Calu3 (cell line): ENCODE data around the gene CLIP2. TPM values are rescaled to one million over a fixed set of nuclear protein-coding genes. Genes with fewer than 3 reads are reported as not detected.

ENCODE experiments used
- BruUV-seq: library from RNA; stranded (reverse); fragments of 400-500 nt; replicated peaks from 2 replicates; lab custom pipeline; 2021; lab: Mats Ljungman, UMichigan
- CTCF ChIA-PET: fragments of 300-600 bp; sonication (Branson Sonifier 250); formaldehyde crosslinking; loops from one replicate; lab custom pipeline; 2022; ENCODE audit warnings: antibody characterized with exemption; lab: Charles Lee
- DNase-seq: peaks from one replicate; pipeline ENCODE4 v3.0.0; 2022
- H3K27ac Mint-ChIP-seq: one replicate; pipeline ENCODE4 v1.8.0; 2022; ENCODE audit warnings: mixed read lengths; ENCODE audit not compliant: unreplicated experiment
- H3K27me3 Mint-ChIP-seq: one replicate; pipeline ENCODE4 v1.8.0; 2022; ENCODE audit warnings: mixed read lengths; ENCODE audit not compliant: unreplicated experiment
- H3K36me3 Mint-ChIP-seq: one replicate; pipeline ENCODE4 v1.8.0; 2022; ENCODE audit warnings: mild to moderate bottlenecking, moderate library complexity, mixed read lengths; ENCODE audit not compliant: insufficient read depth, unreplicated experiment
- H3K4me1 Mint-ChIP-seq: one replicate; pipeline ENCODE4 v1.8.0; 2022; ENCODE audit warnings: mild to moderate bottlenecking, low read depth, mixed read lengths; ENCODE audit not compliant: unreplicated experiment
- H3K4me3 Mint-ChIP-seq: one replicate; pipeline ENCODE4 v1.8.0; 2022; ENCODE audit warnings: mild to moderate bottlenecking, low read depth, moderate library complexity, mixed read lengths; ENCODE audit not compliant: unreplicated experiment
- H3K9me3 Mint-ChIP-seq: one replicate; pipeline ENCODE4 v1.8.0; 2022; ENCODE audit warnings: low read depth, mixed read lengths; ENCODE audit not compliant: unreplicated experiment
- intact Hi-C: fragments of 100-400 bp; cut with micrococcal nuclease; formaldehyde crosslinking; loops from one replicate; pipeline ENCODE4 v1.10.0; 2022; ENCODE audit not compliant: unreplicated experiment
- total RNA-seq: library from RNA; stranded (reverse); gene quantifications from 2 replicates; pipeline ENCODE4 v1.2.3, GENCODE V29; 2022
- TF ChIP-seq, protein P1 (sequence below): fragments of 200-600 bp; IDR thresholded peaks from one replicate; pipeline ENCODE4 v1.8.0; 2022; ENCODE audit warnings: antibody characterized with exemption; ENCODE audit not compliant: unreplicated experiment

CLIP2 gene
- total RNA-seq, 1 experiment from 2014 or later = 22.4 TPM

DNA sequence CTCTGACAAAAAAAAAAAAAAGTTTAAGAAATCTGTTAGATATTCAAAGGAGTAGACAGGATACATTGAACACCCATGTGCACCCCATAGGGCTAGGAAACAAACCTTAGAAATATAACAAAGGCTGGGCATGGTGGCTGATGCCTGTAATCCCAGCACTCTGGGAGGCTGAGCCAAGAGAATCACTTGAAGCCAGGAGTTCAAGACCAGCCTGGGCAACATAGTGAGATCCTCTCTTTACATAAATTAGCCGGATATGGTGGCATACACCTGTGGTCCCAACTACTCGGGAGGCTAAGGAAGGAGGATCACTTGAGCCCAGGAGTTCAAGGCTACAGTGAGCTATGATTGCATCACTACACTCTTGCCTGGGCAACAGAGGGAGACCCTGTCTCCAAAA is 15.3 kb downstream of the CLIP2 start:
- Mint-ChIP-seq H3K4me1 (no peaks in the 10 kb centered on the region), H3K4me3 (no peak overlapping the region), H3K27ac (no peak overlapping the region), H3K36me3 (no peaks in the 10 kb centered on the region), H3K9me3 (no peaks in the 10 kb centered on the region), H3K27me3 (no peaks in the 10 kb centered on the region)
- no peak for DNase-seq
- intact Hi-C loops = no loop called here
- TF ChIP-seq, protein P1, sequence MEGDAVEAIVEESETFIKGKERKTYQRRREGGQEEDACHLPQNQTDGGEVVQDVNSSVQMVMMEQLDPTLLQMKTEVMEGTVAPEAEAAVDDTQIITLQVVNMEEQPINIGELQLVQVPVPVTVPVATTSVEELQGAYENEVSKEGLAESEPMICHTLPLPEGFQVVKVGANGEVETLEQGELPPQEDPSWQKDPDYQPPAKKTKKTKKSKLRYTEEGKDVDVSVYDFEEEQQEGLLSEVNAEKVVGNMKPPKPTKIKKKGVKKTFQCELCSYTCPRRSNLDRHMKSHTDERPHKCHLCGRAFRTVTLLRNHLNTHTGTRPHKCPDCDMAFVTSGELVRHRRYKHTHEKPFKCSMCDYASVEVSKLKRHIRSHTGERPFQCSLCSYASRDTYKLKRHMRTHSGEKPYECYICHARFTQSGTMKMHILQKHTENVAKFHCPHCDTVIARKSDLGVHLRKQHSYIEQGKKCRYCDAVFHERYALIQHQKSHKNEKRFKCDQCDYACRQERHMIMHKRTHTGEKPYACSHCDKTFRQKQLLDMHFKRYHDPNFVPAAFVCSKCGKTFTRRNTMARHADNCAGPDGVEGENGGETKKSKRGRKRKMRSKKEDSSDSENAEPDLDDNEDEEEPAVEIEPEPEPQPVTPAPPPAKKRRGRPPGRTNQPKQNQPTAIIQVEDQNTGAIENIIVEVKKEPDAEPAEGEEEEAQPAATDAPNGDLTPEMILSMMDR = no peak
- BruUV-seq = no TSS peak
- CTCF ChIA-PET = no interaction called here

DNA sequence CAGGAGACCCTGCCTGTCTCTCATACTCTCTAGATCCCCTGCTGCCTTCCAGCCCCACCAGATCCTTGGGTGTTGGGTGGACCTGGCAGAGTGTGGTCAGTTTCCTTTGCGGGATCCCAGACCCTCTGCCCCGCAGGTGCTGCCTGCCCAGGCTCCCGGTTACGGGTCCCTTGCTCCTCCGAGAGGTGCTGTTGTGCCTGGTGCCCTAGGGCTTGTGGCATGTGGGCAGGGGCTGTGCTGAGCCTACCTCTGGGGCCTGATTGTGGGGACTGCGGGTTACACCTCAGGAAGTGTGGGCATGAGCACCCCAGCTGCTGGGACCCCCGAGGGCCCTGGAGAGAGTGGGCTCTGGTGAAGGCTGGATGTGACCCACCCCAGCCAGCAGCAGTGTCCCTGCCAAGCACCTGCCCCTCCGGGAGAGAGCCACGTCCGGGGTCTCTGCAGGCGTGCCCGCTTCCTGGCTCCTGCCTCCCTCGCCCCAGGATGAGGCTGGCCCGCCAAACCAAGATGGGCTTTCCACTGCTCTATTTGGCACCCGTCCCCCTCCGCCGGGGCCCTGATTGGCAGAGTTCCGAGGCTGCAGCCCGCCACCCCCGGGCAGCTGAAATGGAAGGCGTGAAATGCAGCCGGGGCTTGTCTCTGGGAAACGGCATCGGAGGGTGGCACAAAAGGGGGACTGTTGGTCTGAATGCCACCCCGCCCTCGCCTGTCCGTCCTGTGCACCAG is 17.0 kb downstream of the CLIP2 start:
- no peak overlapping the region for H3K4me3 Mint-ChIP-seq
- no peak for DNase-seq
- H3K9me3 Mint-ChIP-seq = no peaks in the 10 kb centered on the region
- no TSS peak for BruUV-seq
- TF ChIP-seq, protein P1 = no peak
- no peaks in the 10 kb centered on the region for H3K36me3 Mint-ChIP-seq
- intact Hi-C loops = no loop called here
- no peaks in the 10 kb centered on the region for H3K4me1 Mint-ChIP-seq
- CTCF ChIA-PET = interaction anchor here (1.2 kb wide), 1 partner anchor 100 kb away, joined by 3 read pairs; no protein-coding TSS in a partner anchor
- no peak overlapping the region for H3K27ac Mint-ChIP-seq
- no peaks in the 10 kb centered on the region for H3K27me3 Mint-ChIP-seq

DNA sequence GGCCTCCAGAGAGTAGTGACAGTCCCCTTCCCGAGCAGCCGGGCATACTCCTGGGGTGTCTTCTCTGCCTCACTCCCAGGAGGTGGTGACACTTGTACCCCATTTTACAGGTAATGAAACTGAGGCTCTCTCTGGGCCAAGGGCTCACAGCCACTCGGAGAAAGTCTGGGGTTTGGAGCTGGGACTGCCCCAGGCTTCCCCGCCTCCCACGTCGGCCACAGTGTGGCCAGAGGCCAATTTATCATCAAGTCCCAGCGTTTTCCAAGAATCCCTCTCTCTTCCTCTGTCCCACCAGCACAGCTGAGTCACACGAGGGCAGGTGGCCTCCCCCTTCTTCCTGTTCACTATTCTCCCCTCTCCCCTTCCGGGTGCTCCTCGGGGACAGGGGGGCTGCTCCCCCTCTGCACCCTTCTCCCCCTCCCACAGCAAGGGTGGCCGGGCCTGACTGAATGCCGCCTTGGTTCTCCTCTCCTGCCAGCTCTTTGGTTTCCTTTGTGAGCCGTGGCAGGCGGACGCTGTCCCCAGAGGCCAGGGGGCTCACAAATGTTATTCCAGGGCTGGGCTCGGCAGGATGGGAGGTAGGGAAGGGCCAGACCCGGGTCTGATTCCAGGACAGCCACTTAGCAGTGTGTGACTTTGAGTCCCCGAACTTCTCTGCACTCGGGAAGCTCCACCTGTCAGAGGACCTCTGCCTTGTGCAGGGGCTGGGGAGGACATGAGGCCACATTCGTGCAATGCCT is 17.7 kb downstream of the CLIP2 start:
- no TSS peak for BruUV-seq

DNA sequence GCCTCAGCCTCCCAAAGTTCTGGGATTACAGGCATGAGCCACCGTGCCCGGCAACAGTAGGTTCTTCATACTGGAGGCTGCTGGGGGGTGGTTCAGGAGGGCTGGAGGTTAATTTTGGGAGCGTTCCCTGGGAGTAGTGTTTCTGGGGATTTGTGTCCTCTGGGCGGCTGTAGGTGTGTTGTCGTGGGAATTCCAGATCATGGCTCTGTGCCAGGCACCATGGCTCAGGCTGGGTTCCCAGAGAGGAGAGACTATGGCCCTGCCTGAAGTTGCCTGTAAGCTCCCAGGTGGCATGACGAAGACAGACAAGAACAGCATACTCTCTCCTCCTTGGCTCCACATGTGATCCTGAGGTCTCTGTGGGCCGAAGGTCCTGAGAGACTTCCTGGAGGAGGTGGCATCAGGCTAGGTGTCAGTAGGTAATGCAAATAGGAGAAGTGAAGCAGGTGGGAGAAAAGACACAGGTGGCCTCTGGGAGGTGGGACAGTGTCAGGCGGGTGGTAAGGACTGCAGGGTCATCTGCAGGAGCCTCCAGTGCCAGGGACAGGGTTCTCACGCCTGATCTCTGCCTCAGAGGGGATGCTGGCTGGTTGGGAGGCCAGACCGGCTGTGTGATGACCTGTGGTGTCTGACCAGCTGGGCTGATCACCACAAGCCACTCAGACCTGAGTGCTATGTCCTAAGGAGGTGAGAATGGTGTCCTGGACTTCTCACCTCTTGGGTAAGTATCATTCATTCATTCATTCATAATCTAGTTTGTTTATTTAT is 18.7 kb downstream of the CLIP2 start:
- no TSS peak for BruUV-seq
- H3K4me1 Mint-ChIP-seq = no peaks in the 10 kb centered on the region

More for the DNA sequence above, 17.7 kb downstream of the CLIP2 start:
- intact Hi-C loops = no loop called here
- H3K27ac Mint-ChIP-seq = no peak overlapping the region
- no peaks in the 10 kb centered on the region for H3K9me3 Mint-ChIP-seq
- H3K27me3 Mint-ChIP-seq = no peaks in the 10 kb centered on the region
- DNase-seq = no peak
- H3K36me3 Mint-ChIP-seq = no peaks in the 10 kb centered on the region
- no peak overlapping the region for H3K4me3 Mint-ChIP-seq
- CTCF ChIA-PET = interaction anchor here (0.7 to 1.2 kb wide), 2 partner anchors 14 to 100 kb away, joined by 3 read pairs; no protein-coding TSS in a partner anchor
- TF ChIP-seq, protein P1 = no peak
- no peaks in the 10 kb centered on the region for H3K4me1 Mint-ChIP-seq

More for the DNA sequence above, 18.7 kb downstream of the CLIP2 start:
- Mint-ChIP-seq H3K36me3 (no peaks in the 10 kb centered on the region), H3K4me3 (no peak overlapping the region), H3K27me3 (no peaks in the 10 kb centered on the region), H3K27ac (no peak overlapping the region), H3K9me3 (no peaks in the 10 kb centered on the region)
- TF ChIP-seq, protein P1 = no peak
- CTCF ChIA-PET = interaction anchor here (0.6 to 0.7 kb wide), 2 partner anchors 15 to 1514 kb away, joined by 3 read pairs; no protein-coding TSS in a partner anchor
- intact Hi-C loops = no loop called here
- DNase-seq = no peak
